SU-DHL-6 (cell line): ENCODE results near the gene AGFG1.

Source experiments
- EZH2phosphoT487 ChIP-seq: fragments of 200-600 bp; sonication (generic), shearing (Covaris generic); conservative IDR thresholded peaks from 2 replicates; pipeline ENCODE4 v1.6.1; 2018; ENCODE audit warnings: mild to moderate bottlenecking, antibody characterized with exemption, low read length, moderate library complexity, mixed read lengths
- TF ChIP-seq, protein P1 (sequence below): fragments of 200-600 bp; sonication (generic); IDR thresholded peaks from one replicate; pipeline ENCODE4 v1.5.1; 2017; ENCODE audit warnings: antibody characterized with exemption, mild to moderate bottlenecking, low read length, moderate library complexity; ENCODE audit not compliant: insufficient read depth, poor library complexity, severe bottlenecking

- TF ChIP-seq EZH2phosphoT487 = no peak
- TF ChIP-seq, protein P1, sequence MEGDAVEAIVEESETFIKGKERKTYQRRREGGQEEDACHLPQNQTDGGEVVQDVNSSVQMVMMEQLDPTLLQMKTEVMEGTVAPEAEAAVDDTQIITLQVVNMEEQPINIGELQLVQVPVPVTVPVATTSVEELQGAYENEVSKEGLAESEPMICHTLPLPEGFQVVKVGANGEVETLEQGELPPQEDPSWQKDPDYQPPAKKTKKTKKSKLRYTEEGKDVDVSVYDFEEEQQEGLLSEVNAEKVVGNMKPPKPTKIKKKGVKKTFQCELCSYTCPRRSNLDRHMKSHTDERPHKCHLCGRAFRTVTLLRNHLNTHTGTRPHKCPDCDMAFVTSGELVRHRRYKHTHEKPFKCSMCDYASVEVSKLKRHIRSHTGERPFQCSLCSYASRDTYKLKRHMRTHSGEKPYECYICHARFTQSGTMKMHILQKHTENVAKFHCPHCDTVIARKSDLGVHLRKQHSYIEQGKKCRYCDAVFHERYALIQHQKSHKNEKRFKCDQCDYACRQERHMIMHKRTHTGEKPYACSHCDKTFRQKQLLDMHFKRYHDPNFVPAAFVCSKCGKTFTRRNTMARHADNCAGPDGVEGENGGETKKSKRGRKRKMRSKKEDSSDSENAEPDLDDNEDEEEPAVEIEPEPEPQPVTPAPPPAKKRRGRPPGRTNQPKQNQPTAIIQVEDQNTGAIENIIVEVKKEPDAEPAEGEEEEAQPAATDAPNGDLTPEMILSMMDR = no peak
Measured at GRCh38 chr2:227462972-227463931, 8.7 kb upstream of the AGFG1 start.
